ENCODE data around the gene MLF1. TPM values are rescaled to one million over a fixed set of nuclear protein-coding genes. Genes with fewer than 3 reads are reported as not detected.

The MLF1 gene
- 7.5 and 9.1 TPM in 2 replicates for total RNA-seq

GRCh38 chr3:158570999-158571702 is at the start of gene MLF1:
MLF1 (plus strand) TSS chr3:158571194; CDS start chr3:158571301, 107 bp downstream.

GRCh38 chr3:158644345-158644908 is 73.4 kb downstream of the MLF1 start, which contains the start of gene GFM1:
GFM1 (plus strand) TSS chr3:158644527; CDS start chr3:158644635, 108 bp downstream.

Other genes with a start within 250 kb of the MLF1 start
- gene GFM1, start 73.3 kb downstream of the MLF1 start, total RNA-seq: 28.6 and 54.4 TPM in 2 replicates
- gene LXN, start 101.5 kb downstream of the MLF1 start, total RNA-seq: 7.6 and 8.3 TPM in 2 replicates
- not detected in 2 replicates for gene RARRES1, start 161.3 kb downstream of the MLF1 start, total RNA-seq
- 22.8 and 30.5 TPM in 2 replicates for gene MFSD1, start 230.9 kb downstream of the MLF1 start, total RNA-seq